ENCODE data around the gene EML6.

EML6 gene

GRCh38 chr2:54862229-54862628, 138.8 kb downstream of the EML6 start:
- no peak for TF ChIP-seq CTCF (IDR thresholded peaks at IDR 0.05; ENCODE audit: low read depth, low read length)
- H3K4me3 ChIP-seq (ENCODE audit: low read depth, low read length), result no peak overlapping the region

- no peak overlapping the region for H3K4me3 ChIP-seq (ENCODE audit: low read depth, low read length)
- TF ChIP-seq CTCF (IDR thresholded peaks at IDR 0.05; ENCODE audit: low read depth, low read length), result no peak
Measured at GRCh38 chr2:54862742-54863141, 139.3 kb downstream of the EML6 start.

GRCh38 chr2:54863660-54864059, 140.2 kb downstream of the EML6 start:
- TF ChIP-seq CTCF (IDR thresholded peaks at IDR 0.05; ENCODE audit: low read depth, low read length), result no peak
- H3K4me3 ChIP-seq (ENCODE audit: low read depth, low read length), result no peak overlapping the region

- no peak for TF ChIP-seq CTCF (IDR thresholded peaks at IDR 0.05; ENCODE audit: low read depth, low read length)
- no peak overlapping the region for H3K4me3 ChIP-seq (ENCODE audit: low read depth, low read length)
Measured at GRCh38 chr2:54864096-54864495, 140.6 kb downstream of the EML6 start.

GRCh38 chr2:54864727-54865126, 141.3 kb downstream of the EML6 start:
- H3K4me3 ChIP-seq (ENCODE audit: low read depth, low read length), result no peak overlapping the region
- no peak for TF ChIP-seq CTCF (IDR thresholded peaks at IDR 0.05; ENCODE audit: low read depth, low read length)

GRCh38 chr2:54866179-54866578, 142.7 kb downstream of the EML6 start:
- TF ChIP-seq CTCF (IDR thresholded peaks at IDR 0.05; ENCODE audit: low read depth, low read length), result no peak
- no peak overlapping the region for H3K4me3 ChIP-seq (ENCODE audit: low read depth, low read length)

GRCh38 chr2:54866868-54867267, 143.4 kb downstream of the EML6 start:
- H3K4me3 ChIP-seq (ENCODE audit: low read depth, low read length), result no peak overlapping the region
- no peak for TF ChIP-seq CTCF (IDR thresholded peaks at IDR 0.05; ENCODE audit: low read depth, low read length)
